ENCODE results near the gene GAL. TPM values are rescaled to one million over a fixed set of nuclear protein-coding genes. Genes with fewer than 3 reads are reported as not detected.

GAL gene
- total and polyA plus RNA-seq, 7 donors: 0.38 to 5.6 TPM; not detected in 5

GRCh38 chr11:68661014-68661413 lies 23.3 kb upstream of the GAL start:
- DNase-seq: no peak
- Histone ChIP-seq H3K4me1 (no peaks in the 10 kb centered on the region), H3K27ac (no peak overlapping the region), H3K36me3 (ENCODE audit: insufficient read depth in 1 of 2, low read depth in 1 of 2) (no peaks in the 10 kb centered on the region), H3K9me3 (no peaks in the 10 kb centered on the region), H3K4me3 (no peak overlapping the region), H3K27me3 (ENCODE audit: insufficient read depth in 3 of 3, low read length in 2 of 3) (peaks cover 0 to 32% (median 5%) of the 10 kb centered on the region in 3 donors)
- intact Hi-C loops (cut with DNase I): no loop called here
- ATAC-seq: no peak
- WGBS, 3 donors: 78 to 81% (median 79%) methylated on average over 15 of the region's 15 CpGs
- TF ChIP-seq, protein P1, sequence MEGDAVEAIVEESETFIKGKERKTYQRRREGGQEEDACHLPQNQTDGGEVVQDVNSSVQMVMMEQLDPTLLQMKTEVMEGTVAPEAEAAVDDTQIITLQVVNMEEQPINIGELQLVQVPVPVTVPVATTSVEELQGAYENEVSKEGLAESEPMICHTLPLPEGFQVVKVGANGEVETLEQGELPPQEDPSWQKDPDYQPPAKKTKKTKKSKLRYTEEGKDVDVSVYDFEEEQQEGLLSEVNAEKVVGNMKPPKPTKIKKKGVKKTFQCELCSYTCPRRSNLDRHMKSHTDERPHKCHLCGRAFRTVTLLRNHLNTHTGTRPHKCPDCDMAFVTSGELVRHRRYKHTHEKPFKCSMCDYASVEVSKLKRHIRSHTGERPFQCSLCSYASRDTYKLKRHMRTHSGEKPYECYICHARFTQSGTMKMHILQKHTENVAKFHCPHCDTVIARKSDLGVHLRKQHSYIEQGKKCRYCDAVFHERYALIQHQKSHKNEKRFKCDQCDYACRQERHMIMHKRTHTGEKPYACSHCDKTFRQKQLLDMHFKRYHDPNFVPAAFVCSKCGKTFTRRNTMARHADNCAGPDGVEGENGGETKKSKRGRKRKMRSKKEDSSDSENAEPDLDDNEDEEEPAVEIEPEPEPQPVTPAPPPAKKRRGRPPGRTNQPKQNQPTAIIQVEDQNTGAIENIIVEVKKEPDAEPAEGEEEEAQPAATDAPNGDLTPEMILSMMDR (IDR thresholded peaks at IDR 0.05): no peak

- intact Hi-C loops (cut with DNase I): no loop called here
- WGBS, 3 donors: 57 to 68% (median 63%) methylated on average over 18 of the region's 18 CpGs
- TF ChIP-seq, protein P1 (IDR thresholded peaks at IDR 0.05): no peak
- Histone ChIP-seq H3K27ac (no peak overlapping the region), H3K27me3 (ENCODE audit: insufficient read depth in 3 of 3, low read length in 2 of 3) (peaks cover 0 to 34% (median 5%) of the 10 kb centered on the region in 3 donors), H3K4me3 (no peak overlapping the region), H3K36me3 (ENCODE audit: insufficient read depth in 1 of 2, low read depth in 1 of 2) (no peaks in the 10 kb centered on the region), H3K4me1 (no peaks in the 10 kb centered on the region), H3K9me3 (no peaks in the 10 kb centered on the region)
- DNase-seq: no peak
- ATAC-seq: no peak
Observed at GRCh38 chr11:68661697-68662603, 22.4 kb upstream of the GAL start.

DNA sequence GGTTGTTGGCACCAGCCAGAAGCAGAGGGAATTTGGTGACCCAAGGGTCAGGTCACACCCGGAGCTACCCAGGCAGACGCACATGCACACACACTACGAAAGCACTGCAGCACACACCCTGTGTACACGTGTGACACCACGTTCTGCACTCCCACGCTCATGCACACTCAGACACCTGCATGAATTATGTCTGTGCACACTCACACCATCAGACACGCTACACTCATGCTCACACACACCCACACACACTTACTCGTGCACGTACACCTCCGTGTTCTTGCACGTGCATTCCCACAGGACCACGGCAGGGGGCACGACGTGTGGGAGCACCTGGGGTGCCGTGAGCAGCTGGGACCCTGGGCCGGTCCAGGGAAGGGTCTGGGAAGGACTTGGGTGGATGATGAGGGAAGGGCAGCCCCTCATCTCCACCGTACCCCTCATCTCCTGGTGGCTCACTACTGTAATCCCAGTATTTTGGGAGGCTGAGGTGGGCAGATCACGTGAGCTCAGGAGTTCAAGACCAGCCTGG lies 20.8 kb upstream of the GAL start:
- WGBS, 3 donors: 86 to 87% (median 86%) methylated on average over 18 of the region's 18 CpGs
- H3K9me3 ChIP-seq: no peaks in the 10 kb centered on the region
- H3K4me1 ChIP-seq: no peaks in the 10 kb centered on the region
- H3K4me3 ChIP-seq: no peak overlapping the region
- DNase-seq (no peak), ATAC-seq (no peak)
- TF ChIP-seq, protein P1 (IDR thresholded peaks at IDR 0.05): no peak
- H3K27me3 ChIP-seq (ENCODE audit: insufficient read depth in 3 of 3, low read length in 2 of 3): peaks cover 0 to 34% (median 3%) of the 10 kb centered on the region in 3 donors
- intact Hi-C loops (cut with DNase I): no loop called here
- H3K36me3 ChIP-seq (ENCODE audit: insufficient read depth in 1 of 2, low read depth in 1 of 2): no peaks in the 10 kb centered on the region
- H3K27ac ChIP-seq: no peak overlapping the region

GRCh38 chr11:68664141-68664540 lies 20.2 kb upstream of the GAL start:
- Histone ChIP-seq H3K4me3 (no peak overlapping the region), H3K27me3 (ENCODE audit: insufficient read depth in 3 of 3, low read length in 2 of 3) (peaks cover 0 to 37% (median 3%) of the 10 kb centered on the region in 3 donors), H3K4me1 (no peaks in the 10 kb centered on the region), H3K27ac (no peak overlapping the region), H3K9me3 (no peaks in the 10 kb centered on the region), H3K36me3 (ENCODE audit: insufficient read depth in 1 of 2, low read depth in 1 of 2) (no peaks in the 10 kb centered on the region)
- DNase-seq (no peak), ATAC-seq (no peak)
- WGBS, 3 donors: 67 to 77% (median 76%) methylated on average over 9 of the region's 9 CpGs
- TF ChIP-seq, protein P1 (IDR thresholded peaks at IDR 0.05): no peak
- intact Hi-C loops (cut with DNase I): no loop called here

Data from psoas muscle (tissue), 8 donors.